Measurements from ENCODE around the gene FUT1.
"Not testable (repeated sequence)": the region's sequence is repeated elsewhere in the genome, so short reads cannot be mapped to it uniquely, and the experiment has no call there.

FUT1 gene

DNA sequence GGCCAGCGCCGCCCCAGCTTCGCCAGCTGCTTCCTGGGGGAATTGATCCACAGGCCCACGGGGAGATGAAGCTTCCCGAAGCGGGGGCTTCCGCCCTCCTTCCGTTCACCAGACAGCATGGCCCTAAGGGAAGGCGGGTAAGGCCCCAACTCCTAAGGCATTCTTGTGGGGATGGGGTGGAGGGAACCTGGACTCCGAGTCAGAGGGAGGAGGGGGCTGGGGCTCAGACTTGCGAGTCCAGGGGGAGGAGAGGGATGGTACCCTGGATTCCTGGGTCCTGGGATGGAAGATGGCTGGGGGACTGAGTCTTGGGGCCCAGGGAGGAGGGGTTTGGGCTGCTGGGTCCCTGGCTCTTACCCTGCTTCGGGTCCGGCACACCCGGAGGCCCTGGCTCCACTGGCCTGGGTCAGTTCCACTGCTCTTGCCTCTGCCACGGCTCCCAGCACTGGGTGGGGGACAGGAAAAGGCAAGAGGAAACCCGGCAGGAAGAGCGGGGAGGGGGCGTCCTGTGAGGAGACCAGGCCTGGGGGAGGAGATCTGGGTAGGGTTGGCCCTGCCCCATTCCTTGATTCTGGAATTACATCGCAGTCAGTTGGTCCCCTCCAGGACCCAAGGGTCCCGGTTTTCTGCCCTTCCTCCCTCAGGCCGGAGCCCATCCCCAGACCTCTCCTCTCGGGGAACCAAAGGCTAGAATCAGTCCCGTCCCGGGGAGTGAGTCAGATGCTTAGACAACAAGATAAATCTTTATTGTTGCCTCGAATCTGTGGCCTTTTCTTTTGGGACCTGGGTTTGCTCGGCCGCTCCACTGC lies 12.1 kb downstream of the FUT1 start, which contains the start of gene RASIP1:
RASIP1 (minus strand) TSS at position 447 of the 809 bp plus-strand sequence; CDS start at position 119, 328 bp downstream.
- DNase-seq (ENCODE audit: low spot score) = no peak

DNA sequence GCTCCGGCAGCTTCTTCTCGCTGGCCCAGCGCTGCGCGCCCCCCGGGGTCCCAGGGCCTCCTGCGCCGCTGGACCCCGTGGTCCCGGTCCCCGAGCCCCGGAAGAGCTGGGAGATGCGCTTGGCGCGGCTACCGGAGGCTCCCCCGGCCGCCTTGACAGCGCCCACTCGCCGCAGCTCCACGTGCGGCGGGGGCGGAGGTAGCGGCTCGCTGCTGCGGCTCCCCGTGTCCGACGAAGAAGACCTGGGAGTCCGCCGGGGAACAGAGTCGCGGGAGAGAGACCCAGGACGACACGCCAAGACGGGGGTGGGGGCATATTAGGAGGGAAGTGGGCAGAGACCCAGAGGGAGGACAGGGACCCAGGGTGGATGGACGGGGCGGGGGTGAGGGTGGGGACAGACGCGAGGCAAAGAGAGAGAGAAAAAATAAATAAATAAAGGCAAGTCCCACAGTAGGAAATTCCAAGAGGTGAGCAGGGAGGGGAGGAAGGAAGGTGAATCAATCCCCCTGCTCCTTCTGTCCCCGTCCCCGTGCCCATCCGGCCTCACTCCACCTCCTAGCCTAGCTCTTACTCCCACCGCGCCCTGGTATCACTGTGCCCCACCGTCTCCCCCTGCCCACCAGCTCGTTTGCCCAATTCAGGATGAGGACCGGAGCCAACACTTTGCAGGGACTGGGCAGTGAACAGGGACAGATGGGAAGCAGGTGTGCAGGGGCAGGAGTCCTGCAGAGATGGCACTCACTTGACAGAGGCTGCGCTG lies 12.9 kb downstream of the FUT1 start:
- no peak for DNase-seq (ENCODE audit: low spot score)

- peak; percentile 98 for DNase-seq (ENCODE audit: low spot score)
Measured at GRCh38 chr19:48738557-48739403, 13.7 kb downstream of the FUT1 start.

- no peak for DNase-seq (ENCODE audit: low spot score)
Measured at GRCh38 chr19:48737360-48737998, 15.0 kb downstream of the FUT1 start.

GRCh38 chr19:48735031-48735615 lies 17.3 kb downstream of the FUT1 start:
- no peak for DNase-seq (ENCODE audit: low spot score)

DNA sequence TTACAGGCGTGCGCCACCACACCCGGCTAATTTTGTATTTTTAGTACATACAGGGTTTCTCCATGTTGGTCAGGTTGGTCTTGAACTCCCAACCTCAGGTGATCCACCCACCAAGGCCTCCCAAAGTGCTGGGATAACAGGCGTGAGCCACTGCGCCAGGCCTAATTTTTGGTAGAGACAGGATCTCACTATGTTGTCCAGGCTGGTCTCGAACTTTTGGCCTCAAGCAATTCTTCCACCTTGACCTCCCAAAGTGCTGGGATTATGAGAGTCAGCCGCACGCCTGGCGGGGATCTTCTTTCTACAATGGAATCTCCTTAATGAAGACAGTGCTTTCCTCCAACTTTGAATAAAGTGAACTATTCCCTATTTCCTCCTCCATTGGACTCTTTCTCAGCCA lies 17.8 kb downstream of the FUT1 start:
- no peak for DNase-seq (ENCODE audit: low spot score)

- DNase-seq (ENCODE audit: low spot score) = no peak
Measured at GRCh38 chr19:48731452-48731851, 21.0 kb downstream of the FUT1 start.

- no peak for DNase-seq (ENCODE audit: low spot score)
Measured at GRCh38 chr19:48728911-48729664, 23.4 kb downstream of the FUT1 start.

DNA sequence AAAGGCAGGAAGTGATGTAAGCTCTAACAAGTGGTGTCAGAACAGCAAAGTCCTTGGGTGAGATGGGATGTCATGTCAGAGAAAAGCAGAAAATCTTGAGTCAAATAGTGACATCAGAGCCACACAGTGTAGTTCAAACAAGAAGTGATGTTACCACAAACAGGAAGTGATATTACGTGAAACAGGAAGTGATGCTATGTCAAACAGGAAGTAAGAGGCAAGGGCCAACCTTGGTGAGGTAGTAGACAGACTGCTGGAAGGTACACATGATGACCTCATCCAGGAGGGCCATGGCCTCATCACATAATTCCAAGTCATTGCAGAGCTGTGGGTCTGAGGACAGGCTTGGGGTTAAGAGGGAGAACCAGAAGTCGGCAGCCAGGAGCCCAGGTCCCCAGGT lies 25.9 kb downstream of the FUT1 start:
- no peak for DNase-seq (ENCODE audit: low spot score)

DNA sequence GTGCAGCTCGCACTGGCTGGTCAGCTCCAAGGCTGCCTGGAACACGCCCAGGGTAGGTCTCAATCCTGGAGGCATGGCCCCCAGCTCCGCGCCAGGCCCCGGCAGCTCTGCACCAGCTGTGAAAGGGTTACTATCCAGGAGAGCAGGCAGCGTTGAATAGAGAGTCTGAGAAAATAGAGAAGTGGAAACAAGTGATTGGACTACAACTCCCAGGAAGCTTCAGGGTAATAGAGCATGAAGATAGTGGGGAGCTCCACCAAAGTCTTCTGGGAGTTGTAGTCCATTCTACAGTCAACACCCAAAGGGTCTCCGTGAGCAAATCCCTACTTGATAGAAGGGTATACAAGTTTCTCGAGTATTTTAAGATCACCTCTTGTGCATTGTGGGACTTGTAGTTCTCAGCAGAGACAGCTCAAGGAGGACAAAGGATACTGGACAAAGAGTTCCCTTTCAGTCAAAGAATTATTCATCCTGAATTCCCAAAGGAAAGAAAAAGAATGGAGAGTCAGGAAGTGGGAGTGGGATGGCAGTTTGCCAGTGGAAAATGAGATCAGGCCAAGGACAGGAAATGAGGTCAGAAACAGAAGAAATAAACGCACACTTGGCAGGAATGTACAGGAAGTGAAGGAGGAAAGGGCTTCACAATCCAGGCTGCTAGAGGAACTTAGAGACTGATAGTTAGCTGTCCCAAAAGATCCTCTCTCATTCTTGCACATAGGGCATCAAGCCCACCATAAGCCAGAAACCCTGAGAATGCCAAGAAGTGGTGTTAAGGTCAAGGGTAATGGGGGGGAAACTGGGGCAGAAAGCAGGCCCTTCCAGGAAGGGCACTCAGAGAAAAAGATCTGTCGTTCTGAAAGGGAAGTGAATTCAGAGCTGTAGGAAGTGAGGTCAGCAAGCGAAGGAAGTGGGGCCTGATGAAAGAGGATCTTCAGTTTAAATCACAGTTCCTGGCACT lies 27.4 kb downstream of the FUT1 start:
- DNase-seq (ENCODE audit: low spot score) = no peak

DNA sequence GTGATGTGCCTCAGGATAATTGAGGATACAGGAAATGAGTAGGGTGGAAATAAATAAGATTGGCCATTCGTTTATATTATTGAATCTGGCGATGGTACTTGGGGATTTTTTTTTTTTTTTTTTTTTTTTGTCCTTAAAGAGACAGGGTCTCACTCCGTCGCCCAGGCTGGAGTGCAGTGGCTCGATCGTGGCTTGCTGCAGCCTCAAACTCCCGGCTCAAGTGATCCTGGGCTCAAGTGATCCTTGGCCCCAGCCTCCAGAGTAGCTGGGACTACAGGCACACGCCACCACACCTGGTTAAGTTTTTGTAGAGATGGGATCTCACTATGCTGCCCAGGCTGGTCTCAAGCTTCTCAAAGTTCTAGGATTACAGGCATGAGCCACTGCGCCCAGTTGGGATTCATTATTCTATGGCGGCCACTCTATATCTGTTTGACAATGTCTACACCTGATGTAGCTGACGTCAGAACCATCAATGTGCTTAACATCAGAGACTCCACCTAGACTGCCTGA lies 30.2 kb downstream of the FUT1 start:
- DNase-seq (ENCODE audit: low spot score) = no peak

DNA sequence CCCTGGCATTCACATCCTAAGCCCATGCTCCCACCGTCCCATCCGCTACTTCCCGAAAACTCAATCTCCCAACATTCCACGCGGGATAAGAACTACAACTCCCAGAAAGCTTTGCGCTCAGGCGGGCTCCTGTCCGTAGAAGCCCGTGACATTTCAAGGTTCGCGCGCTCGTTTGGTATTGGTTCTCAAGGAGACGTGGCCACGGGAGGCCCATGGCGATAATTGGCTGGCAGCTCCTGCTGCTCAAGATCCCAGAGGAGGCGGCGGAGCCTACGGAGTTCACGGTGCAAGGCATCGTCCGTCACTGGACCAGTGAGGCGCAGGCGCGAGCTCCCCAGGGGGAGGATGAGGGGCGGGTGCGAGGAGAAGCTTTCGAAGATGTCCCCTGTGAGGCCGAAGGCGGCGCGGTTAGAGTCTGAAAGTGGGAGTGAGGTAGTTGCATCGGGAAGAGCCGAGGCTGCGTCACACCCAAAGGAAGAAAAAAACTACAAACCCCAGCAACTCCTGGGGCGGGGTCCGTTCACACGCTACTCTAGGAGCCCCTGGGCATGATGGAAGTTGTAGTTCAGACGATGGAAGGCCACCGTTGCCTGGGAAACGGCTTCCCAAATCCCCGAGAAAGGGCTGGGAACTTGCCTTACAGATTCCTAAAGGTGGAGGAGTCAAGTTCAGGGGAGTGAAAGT lies 31.7 kb downstream of the FUT1 start:
- peak; percentile 100 for DNase-seq (ENCODE audit: low spot score)

DNA sequence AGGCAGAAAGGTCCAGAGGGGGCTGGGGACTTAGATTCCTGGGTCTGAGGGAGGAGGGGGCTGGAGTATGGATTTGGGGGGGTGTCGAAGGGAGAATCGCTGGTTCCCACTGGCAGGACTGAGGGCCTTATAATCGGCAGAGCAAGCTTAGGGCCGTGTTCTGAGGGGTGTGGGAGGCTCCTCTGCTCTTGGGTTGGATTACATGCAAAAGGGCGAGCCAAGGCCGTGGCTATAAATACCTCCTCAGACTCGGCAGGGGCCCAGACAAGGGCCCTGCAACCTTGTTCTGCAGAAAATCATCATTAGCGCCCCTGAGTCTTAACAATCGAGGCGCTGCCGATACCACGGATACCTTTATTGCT lies 32.2 kb downstream of the FUT1 start:
- DNase-seq (ENCODE audit: low spot score) = no peak

DNA sequence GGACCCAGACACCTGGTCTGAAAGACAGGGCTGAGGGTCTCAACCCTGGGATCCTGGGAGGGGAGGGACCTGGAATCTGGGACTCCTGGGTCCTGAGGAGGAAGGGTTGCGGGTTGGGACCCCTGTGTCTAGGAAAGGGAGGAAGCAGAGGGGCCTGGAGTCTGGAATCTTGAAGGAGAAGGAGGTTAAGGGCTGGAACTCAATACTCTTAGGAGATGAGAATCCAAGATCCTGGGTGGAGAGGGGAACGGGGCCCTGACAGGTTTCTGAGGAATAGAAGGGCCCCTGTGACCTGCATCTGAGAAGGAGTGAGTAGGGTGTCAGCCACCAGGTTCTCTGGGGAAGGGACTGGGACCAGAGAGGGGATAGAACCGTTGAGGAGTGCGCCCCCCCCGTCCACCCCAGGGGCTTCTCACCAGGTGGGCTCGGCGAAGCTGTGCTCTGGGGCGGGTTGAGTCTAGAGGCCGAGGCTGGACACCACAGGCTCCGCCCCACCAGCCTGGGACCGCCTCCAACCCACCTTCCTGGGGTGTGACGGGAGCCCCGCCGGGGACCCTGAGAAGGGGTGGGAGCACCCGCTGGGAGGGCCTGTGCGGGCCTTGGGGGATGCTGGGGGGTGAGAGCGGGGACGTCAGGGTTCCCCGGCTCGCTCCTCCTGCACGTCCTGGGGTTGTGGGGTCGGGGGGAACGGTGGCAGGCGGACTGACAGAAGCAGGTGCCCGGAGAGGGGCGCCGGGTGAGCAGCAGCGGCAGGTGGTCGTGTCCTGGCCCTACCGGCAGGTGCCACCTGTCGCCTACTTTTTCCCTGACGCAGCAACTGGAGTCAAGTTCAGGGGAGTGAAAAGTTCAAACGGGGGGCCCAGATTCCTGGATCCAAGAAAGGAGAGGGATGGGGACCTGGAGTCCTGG lies 32.9 kb downstream of the FUT1 start, which contains the start of gene MAMSTR:
MAMSTR (minus strand) TSS at position 463 of the 909 bp plus-strand sequence. CDS start 694 bp downstream, outside the sequence.
- no peak for DNase-seq (ENCODE audit: low spot score)

DNA sequence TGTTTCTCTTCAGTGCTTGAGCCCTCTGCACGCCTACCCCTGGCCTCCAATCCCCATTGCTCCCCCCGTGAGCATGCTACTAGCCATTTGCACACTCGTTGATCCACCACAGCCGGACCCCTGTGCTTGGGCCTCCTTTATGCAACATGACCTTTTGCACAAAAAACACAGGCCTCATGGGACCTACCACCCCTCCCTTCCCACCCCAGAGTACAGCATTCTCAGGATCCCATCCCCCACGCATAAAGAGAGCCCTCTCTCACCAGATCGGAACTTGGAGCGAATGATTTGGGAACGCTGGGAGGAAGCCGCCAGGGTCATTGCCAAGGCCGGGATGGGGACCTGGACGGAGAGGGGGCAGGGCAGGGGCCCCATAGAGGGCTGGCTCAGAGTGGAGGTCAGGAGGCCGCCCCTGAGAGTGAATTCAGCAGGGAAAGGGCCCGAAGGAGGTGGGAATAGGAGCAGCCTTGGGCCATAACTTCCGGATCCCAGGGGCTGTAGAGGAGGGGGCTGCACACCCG lies 33.7 kb downstream of the FUT1 start:
- no peak for DNase-seq (ENCODE audit: low spot score)

DNA sequence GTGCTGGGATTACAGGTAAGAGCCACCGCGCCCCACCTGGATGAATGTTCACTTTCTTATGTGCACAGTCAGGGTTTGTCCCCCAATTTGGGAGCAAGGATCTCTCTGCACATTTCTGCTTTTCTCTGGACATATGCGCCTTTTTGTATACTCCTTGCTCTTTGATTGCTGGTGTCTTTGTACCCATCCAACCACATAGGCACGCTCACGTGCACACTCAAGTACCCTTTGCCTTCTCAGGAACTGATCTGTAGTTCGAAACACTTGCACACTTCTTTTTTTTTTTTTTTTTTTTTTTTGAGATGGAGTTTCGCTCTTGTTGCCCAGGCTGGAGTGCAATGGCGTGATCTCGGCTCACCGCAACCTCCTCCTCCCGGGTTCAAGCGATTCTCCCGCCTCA lies 34.3 kb downstream of the FUT1 start:
- not testable (repeated sequence) for DNase-seq (ENCODE audit: low spot score)

- no peak for DNase-seq (ENCODE audit: low spot score)
Measured at GRCh38 chr19:48716562-48717291, 35.7 kb downstream of the FUT1 start.

Data from HuH-7.5 (cell line).